DND-41 (cell line): ENCODE results near the gene FBLIM1.

Source experiments
- CTCF ChIP-seq: IDR thresholded peaks from 2 replicates; pipeline ENCODE4 v1.5.1; 2012; ENCODE audit warnings: borderline replicate concordance, low read length, moderate library complexity, mild to moderate bottlenecking; ENCODE audit not compliant: poor library complexity, severe bottlenecking; ENCODE audit errors: extremely low read depth
- EZH2 ChIP-seq: IDR thresholded peaks from 3 replicates; pipeline ENCODE4 v1.6.1; 2012; ENCODE audit warnings: borderline replicate concordance, low read depth, mild to moderate bottlenecking, moderate library complexity, low read length, inconsistent platforms; ENCODE audit not compliant: severe bottlenecking

- TF ChIP-seq EZH2, result no peak
- TF ChIP-seq CTCF, result no peak
These were observed 46.4 kb upstream of the FBLIM1 start for GRCh38 chr1:15712168-15712567.
